Measurements from ENCODE around the gene ANKRD28.
"Not testable (repeated sequence)": the region's sequence is repeated elsewhere in the genome, so short reads cannot be mapped to it uniquely, and the experiment has no call there.

The ANKRD28 gene

DNA sequence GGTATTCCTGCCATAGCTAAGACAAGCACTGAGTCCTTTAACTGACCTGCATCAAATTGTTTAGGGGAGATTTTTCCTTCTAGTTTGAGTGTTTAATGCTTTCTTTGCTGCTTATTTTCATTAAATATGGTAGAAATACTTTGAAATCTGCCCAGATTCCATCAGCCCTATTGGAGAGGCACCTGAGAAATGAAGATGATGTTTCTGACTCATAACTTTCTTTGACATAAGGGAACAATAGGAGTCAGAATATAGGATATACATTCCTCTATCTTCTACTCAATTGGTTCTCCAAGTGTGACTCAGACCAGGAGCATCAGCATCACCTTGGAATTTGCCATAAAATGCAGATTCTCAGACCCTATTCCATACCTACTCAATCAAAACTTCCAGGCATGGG is 168.8 kb downstream of the ANKRD28 start:
- no peak for TF ChIP-seq ZFX (IDR thresholded peaks at IDR 0.05)
- TF ChIP-seq, protein P1, sequence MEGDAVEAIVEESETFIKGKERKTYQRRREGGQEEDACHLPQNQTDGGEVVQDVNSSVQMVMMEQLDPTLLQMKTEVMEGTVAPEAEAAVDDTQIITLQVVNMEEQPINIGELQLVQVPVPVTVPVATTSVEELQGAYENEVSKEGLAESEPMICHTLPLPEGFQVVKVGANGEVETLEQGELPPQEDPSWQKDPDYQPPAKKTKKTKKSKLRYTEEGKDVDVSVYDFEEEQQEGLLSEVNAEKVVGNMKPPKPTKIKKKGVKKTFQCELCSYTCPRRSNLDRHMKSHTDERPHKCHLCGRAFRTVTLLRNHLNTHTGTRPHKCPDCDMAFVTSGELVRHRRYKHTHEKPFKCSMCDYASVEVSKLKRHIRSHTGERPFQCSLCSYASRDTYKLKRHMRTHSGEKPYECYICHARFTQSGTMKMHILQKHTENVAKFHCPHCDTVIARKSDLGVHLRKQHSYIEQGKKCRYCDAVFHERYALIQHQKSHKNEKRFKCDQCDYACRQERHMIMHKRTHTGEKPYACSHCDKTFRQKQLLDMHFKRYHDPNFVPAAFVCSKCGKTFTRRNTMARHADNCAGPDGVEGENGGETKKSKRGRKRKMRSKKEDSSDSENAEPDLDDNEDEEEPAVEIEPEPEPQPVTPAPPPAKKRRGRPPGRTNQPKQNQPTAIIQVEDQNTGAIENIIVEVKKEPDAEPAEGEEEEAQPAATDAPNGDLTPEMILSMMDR (conservative IDR thresholded peaks at IDR 0.05), result no peak
- no peak overlapping the region for H3K27ac ChIP-seq

DNA sequence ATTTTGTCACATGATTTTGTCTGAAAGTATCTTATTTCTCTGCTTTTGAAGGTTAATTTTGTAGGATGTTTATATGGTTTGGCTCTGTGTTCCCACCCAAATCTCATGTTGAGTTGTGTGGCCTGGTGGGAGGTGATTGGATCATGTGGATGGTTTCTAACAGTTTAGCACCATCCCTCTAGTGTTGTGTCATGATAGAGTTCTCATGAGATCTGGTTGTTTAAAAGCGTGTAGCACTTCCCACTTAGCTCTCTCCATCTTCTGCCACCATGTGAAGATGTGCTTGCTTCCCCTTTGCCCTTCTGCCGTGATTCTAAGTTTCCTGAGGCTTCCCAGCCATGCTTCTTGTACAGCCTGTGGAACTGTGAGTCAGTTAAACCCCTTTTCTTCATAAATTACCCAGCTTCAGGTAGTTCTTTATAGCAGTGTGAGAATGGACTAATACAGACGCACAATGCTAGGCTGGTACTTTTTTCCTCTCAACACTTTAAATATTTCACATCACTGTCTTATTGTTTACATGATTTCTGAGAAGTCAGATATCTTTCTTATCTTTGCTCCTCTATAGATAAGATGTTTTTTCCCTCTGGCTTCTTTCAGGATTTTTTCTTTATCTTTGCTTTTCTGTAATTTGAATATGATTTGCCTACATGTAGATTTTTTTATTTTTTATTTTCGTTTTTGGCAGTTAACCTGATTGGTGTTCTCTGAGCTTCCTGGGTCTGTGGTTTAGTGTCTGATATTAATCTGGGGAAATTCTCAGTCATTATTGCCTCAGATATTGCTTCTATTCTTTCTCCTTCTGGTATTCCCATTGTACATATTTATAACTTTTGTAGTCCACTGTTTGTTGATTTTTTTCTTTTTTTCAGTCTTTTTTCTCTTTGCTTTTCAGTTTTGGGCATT is 174.0 kb downstream of the ANKRD28 start:
- TF ChIP-seq, protein P1 (conservative IDR thresholded peaks at IDR 0.05), result no peak
- no peak for TF ChIP-seq ZFX (IDR thresholded peaks at IDR 0.05)
- no peak overlapping the region for H3K27ac ChIP-seq

DNA sequence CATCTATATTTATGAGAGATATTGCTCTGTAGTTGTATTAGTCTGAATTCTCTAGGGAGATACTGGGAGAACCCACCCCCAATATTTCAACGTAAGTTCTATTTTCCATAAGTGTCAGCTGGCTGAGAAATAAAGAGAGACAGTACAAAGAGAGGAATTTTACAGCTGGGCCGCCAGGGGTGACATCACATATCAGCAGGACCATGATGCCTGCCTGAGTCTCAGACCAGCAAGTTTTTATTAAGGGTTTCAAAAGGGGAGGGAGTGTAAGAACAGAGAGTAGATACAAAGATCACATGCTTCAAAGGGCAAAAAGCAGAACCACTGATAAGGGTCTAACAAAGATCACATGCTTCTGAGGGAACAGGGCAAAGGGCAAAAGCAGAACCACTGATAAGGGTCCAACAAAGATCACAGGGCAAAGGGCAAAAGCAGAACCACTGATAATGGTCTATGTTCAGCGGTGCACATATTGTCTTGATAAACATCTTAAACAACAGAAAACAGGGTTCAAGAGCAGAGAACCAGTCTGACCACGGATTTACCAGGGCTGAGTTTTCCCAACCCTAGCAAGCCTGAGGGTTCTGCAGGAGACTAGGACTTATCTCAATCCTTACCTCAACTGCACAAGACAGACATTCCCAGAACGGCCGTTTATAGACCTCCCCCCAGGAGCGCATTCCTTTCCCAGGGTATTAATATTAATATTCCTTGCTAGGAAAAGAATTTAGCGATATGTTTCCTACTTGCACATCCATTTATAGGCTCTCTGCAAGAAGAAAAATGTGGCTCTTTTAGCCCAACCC is 177.9 kb downstream of the ANKRD28 start:
- H3K27ac ChIP-seq, result not testable (repeated sequence)

Measured in C4-2B (cell line).